B cell (primary cell): ENCODE measurements around the gene IL22RA1. TPM values are rescaled to one million over a fixed set of nuclear protein-coding genes. Genes with fewer than 3 reads are reported as not detected.

Experiments used
- ATAC-seq: fragments of 200-7000 bp; cut with Tn5 transposase; one replicate; pipeline ENCODE4 v1.10.0; 2021; ENCODE audit warnings: low read depth, mild to moderate bottlenecking, moderate number of reproducible peaks, moderate library complexity
- CTCF ChIA-PET: fragments of 350-600 bp; sonication (Branson Sonifier 250); formaldehyde crosslinking; loops from one replicate; lab custom pipeline; 2021; ENCODE audit warnings: antibody characterized with exemption, inconsistent platforms; lab: Charles Lee
- POLR2A ChIA-PET: fragments of 350-600 bp; sonication (Branson Sonifier 250); formaldehyde crosslinking; loops from one replicate; lab custom pipeline; 2021; ENCODE audit warnings: antibody characterized with exemption; lab: Charles Lee
- DNase-seq: peaks from one replicate; pipeline ENCODE4 v3.0.0; 2013
- H2AFZ ChIP-seq: 2 replicates; pipeline ENCODE4 v1.6.1; 2012; ENCODE audit warnings: mild to moderate bottlenecking, low read depth, low read length; ENCODE audit not compliant: insufficient read depth, poor library complexity, severe bottlenecking
- H3K27ac ChIP-seq, 2 donors: 1 replicate in 1 of 2; 2 replicates in 1 of 2; pipeline ENCODE4 v1.5.1; 2012 to 2013; ENCODE audit warnings: low read length in 2 of 2, mild to moderate bottlenecking in 2 of 2, moderate library complexity in 1 of 2
- H3K27me3 ChIP-seq, 4 experiments: fragments of 200-600 bp in 1 of 4; sonication (generic) in 1 of 4; replicated peaks in 1 of 4; 1 replicate in 2 of 4; 2 replicates in 2 of 4; pipeline versions ENCODE4 v1.6.1 to v1.7.0; 2013 to 2016; ENCODE audit warnings: low read length in 3 of 4, mild to moderate bottlenecking in 2 of 4, mixed read lengths in 1 of 4, moderate library complexity in 1 of 4; ENCODE audit not compliant: insufficient read depth in 4 of 4, control insufficient read depth in 3 of 4; ENCODE audit errors: control extremely low read depth in 1 of 4
- H3K36me3 ChIP-seq, 2 experiments: replicated peaks in 1 of 2; 1 replicate in 1 of 2; 2 replicates in 1 of 2; pipeline versions ENCODE4 v1.6.1 to v1.7.1; 2013; ENCODE audit warnings: low read length in 1 of 2; ENCODE audit not compliant: insufficient read depth in 2 of 2, control insufficient read depth in 1 of 2; ENCODE audit errors: control extremely low read depth in 1 of 2, extremely low read depth in 1 of 2
- H3K4me1 ChIP-seq, 2 donors: fragments of 200-600 bp in 1 of 2; sonication (generic) in 1 of 2; 1 replicate in 1 of 2; 2 replicates in 1 of 2; pipeline versions ENCODE4 v1.5.1 to v1.6.1; 2013 to 2017; ENCODE audit warnings: low read length in 2 of 2; ENCODE audit not compliant: control insufficient read depth in 2 of 2, insufficient read depth in 2 of 2
- H3K4me2 ChIP-seq: replicated peaks from 2 replicates; pipeline ENCODE3; 2012; ENCODE audit warnings: mild to moderate bottlenecking, low read depth, low read length; ENCODE audit not compliant: poor library complexity, severe bottlenecking
- H3K4me3 ChIP-seq, 5 experiments: fragments of 200-600 bp in 1 of 5; sonication (generic) in 1 of 5; 1 replicate in 3 of 5; 2 replicates in 2 of 5; pipeline versions ENCODE4 v1.5.1 to v1.7.0; 2011 to 2016; ENCODE audit warnings: low read length in 4 of 5, mild to moderate bottlenecking in 4 of 5, low read depth in 2 of 5, control low read depth in 1 of 5, moderate library complexity in 1 of 5; ENCODE audit not compliant: insufficient read depth in 1 of 5; ENCODE audit errors: control extremely low read depth in 1 of 5, extremely low read depth in 1 of 5
- H3K79me2 ChIP-seq: fragments of 200-600 bp; sonication (generic); one replicate; pipeline ENCODE4 v1.6.0; 2016; ENCODE audit warnings: low read length; ENCODE audit not compliant: control insufficient read depth, insufficient read depth
- H3K9ac ChIP-seq: fragments of 200-600 bp; sonication (generic); 2 replicates; pipeline ENCODE4 v1.6.1; 2017; ENCODE audit warnings: mild to moderate bottlenecking, low read length, moderate library complexity
- H3K9me3 ChIP-seq, 3 donors: one replicate each; pipeline versions ENCODE4 v1.6.1 to v1.7.1; 2013; ENCODE audit warnings: low read length in 2 of 3; ENCODE audit not compliant: control insufficient read depth in 2 of 3, insufficient read depth in 1 of 3; ENCODE audit errors: control extremely low read depth in 1 of 3
- H4K20me1 ChIP-seq: 2 replicates; pipeline ENCODE4 v1.6.0; 2012; ENCODE audit warnings: mild to moderate bottlenecking, low read length; ENCODE audit not compliant: insufficient read depth, control insufficient read depth, poor library complexity, severe bottlenecking
- H3K27ac Mint-ChIP-seq: one replicate; pipeline ENCODE4 v1.8.0; 2021; ENCODE audit warnings: mixed read lengths
- H3K27me3 Mint-ChIP-seq: one replicate; pipeline ENCODE4 v1.8.0; 2021; ENCODE audit warnings: mixed read lengths
- H3K4me1 Mint-ChIP-seq: one replicate; pipeline ENCODE4 v1.8.0; 2021; ENCODE audit warnings: mixed read lengths
- H3K4me3 Mint-ChIP-seq: one replicate; pipeline ENCODE4 v1.8.0; 2021; ENCODE audit warnings: mixed read lengths
- H3K9me3 Mint-ChIP-seq: one replicate; pipeline ENCODE4 v1.8.0; 2022; ENCODE audit warnings: mixed read lengths; ENCODE audit not compliant: insufficient read depth
- CTCF ChIP-seq: fragments of 200-600 bp; IDR thresholded peaks from one replicate; pipeline ENCODE4 v1.8.0; 2022; ENCODE audit warnings: antibody characterized with exemption, mild to moderate bottlenecking
- EZH2 ChIP-seq: IDR thresholded peaks from 2 replicates; pipeline ENCODE4 v1.6.1; 2012; ENCODE audit warnings: borderline replicate concordance, low read depth, mild to moderate bottlenecking, moderate library complexity, low read length; ENCODE audit not compliant: insufficient read depth, poor library complexity, severe bottlenecking
- WGBS: methylation state at CpG from one replicate; pipeline ENCODE4 v1.1.5; 2013; ENCODE audit warnings: missing lambda C conversion rate; ENCODE audit not compliant: insufficient coverage; 5-methylcytosine and 5-hydroxymethylcytosine counted together
- intact Hi-C: fragments of 100-400 bp; cut with micrococcal nuclease; formaldehyde crosslinking; loops from one replicate; pipeline ENCODE4 v1.10.0; 2022
- polyA plus RNA-seq: library from polyadenylated mRNA; depleted of rRNA; stranded (reverse); fragments of >200 nt; gene quantifications from 2 replicates; pipeline ENCODE4 v1.2.3, GENCODE V29; 2012
- total RNA-seq, 2 donors: library from RNA; stranded (reverse); fragments of 120-200 nt in 1 of 2; gene quantifications; 1 replicate in 1 of 2; 2 replicates in 1 of 2; pipeline versions ENCODE4 v1.2.3 to v1.2.4, GENCODE V29; 2013 to 2022

IL22RA1 gene
- total and polyA plus RNA-seq, 2 donors (not counting 1 experiment from before 2014, with no cell fraction given): 0.10 TPM

- no peak overlapping the region for H3K4me3 Mint-ChIP-seq
Observed at GRCh38 chr1:24089027-24089742, 53.8 kb downstream of the IL22RA1 start.

More at GRCh38 chr1:24089027-24089742, 53.8 kb downstream of the IL22RA1 start:
- no peak overlapping the region for H3K27ac ChIP-seq
- H3K9me3 Mint-ChIP-seq: no peaks in the 10 kb centered on the region
- no peak for TF ChIP-seq EZH2
- no peak for TF ChIP-seq CTCF
- no peak overlapping the region for H3K9ac ChIP-seq
- intact Hi-C loops: no loop called here
- no peaks in the 10 kb centered on the region for H3K9me3 ChIP-seq
- no peak overlapping the region for H3K27ac Mint-ChIP-seq
- CTCF ChIA-PET: no interaction called here
- H3K4me3 ChIP-seq: no peak overlapping the region
- DNase-seq (no peak), ATAC-seq (no peak)
- no peak overlapping the region for H2AFZ ChIP-seq
- POLR2A ChIA-PET: no interaction called here
- H4K20me1 ChIP-seq: no peaks in the 10 kb centered on the region
- no peaks in the 10 kb centered on the region for H3K36me3 ChIP-seq
- H3K79me2 ChIP-seq: no peaks in the 10 kb centered on the region
- H3K27me3 Mint-ChIP-seq: peaks cover 17% of the 10 kb centered on the region
- 75% methylated on average over 14 of the region's 14 CpGs for WGBS
- no peak overlapping the region for H3K4me2 ChIP-seq
- H3K27me3 ChIP-seq: peaks cover 0 to 2% (median 0%) of the 10 kb centered on the region in 4 experiments
- no peaks in the 10 kb centered on the region for H3K4me1 Mint-ChIP-seq
- no peaks in the 10 kb centered on the region for H3K4me1 ChIP-seq
